ENCODE measurements around the gene DDHD1.

- TF ChIP-seq EZH2 (IDR thresholded peaks at IDR 0.05; ENCODE audit: low read length, unreplicated experiment): no peak
- TF ChIP-seq, protein P1, sequence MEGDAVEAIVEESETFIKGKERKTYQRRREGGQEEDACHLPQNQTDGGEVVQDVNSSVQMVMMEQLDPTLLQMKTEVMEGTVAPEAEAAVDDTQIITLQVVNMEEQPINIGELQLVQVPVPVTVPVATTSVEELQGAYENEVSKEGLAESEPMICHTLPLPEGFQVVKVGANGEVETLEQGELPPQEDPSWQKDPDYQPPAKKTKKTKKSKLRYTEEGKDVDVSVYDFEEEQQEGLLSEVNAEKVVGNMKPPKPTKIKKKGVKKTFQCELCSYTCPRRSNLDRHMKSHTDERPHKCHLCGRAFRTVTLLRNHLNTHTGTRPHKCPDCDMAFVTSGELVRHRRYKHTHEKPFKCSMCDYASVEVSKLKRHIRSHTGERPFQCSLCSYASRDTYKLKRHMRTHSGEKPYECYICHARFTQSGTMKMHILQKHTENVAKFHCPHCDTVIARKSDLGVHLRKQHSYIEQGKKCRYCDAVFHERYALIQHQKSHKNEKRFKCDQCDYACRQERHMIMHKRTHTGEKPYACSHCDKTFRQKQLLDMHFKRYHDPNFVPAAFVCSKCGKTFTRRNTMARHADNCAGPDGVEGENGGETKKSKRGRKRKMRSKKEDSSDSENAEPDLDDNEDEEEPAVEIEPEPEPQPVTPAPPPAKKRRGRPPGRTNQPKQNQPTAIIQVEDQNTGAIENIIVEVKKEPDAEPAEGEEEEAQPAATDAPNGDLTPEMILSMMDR (conservative IDR thresholded peaks at IDR 0.05; ENCODE audit: low read depth, low read length): no peak
- TF ChIP-seq EZH2phosphoT487 (IDR thresholded peaks at IDR 0.05; ENCODE audit: borderline replicate concordance, low read length): no peak
These were observed 90.3 kb downstream of the DDHD1 start for GRCh38 chr14:53062856-53063255.
